Glomerular visceral epithelial cell (primary cell): Measurements from ENCODE around the gene COMP.
"Not testable (repeated sequence)": the region's sequence is repeated elsewhere in the genome, so short reads cannot be mapped to it uniquely, and the experiment has no call there.

Experiments
- DNase-seq: peaks from one replicate; pipeline ENCODE4 v3.0.0-alpha.2; 2016; ENCODE audit errors: extremely low spot score

COMP gene

GRCh38 chr19:18746401-18747325, 44.4 kb downstream of the COMP start:
- DNase-seq = no peak

- DNase-seq = no peak
Observed at GRCh38 chr19:18745931-18746330, 45.2 kb downstream of the COMP start.

- no peak for DNase-seq
Observed at GRCh38 chr19:18745012-18745735, 45.9 kb downstream of the COMP start.

- no peak for DNase-seq
Observed at GRCh38 chr19:18743784-18744418, 47.2 kb downstream of the COMP start.

GRCh38 chr19:18742838-18743783, 48.0 kb downstream of the COMP start:
- DNase-seq = no peak

GRCh38 chr19:18742324-18742723, 48.8 kb downstream of the COMP start:
- no peak for DNase-seq

- DNase-seq = no peak
Observed at GRCh38 chr19:18741124-18742121, 49.7 kb downstream of the COMP start.

- no peak for DNase-seq
Observed at GRCh38 chr19:18738961-18739690, 52.0 kb downstream of the COMP start.

- peak; percentile 60 for DNase-seq
Observed at GRCh38 chr19:18737954-18738351, 53.2 kb downstream of the COMP start.

- DNase-seq = no peak
Observed at GRCh38 chr19:18737337-18737953, 53.7 kb downstream of the COMP start.

- DNase-seq = no peak
Observed at GRCh38 chr19:18736415-18737336, 54.4 kb downstream of the COMP start.

- DNase-seq = no peak
Observed at GRCh38 chr19:18735752-18736151, 55.4 kb downstream of the COMP start.

GRCh38 chr19:18735324-18735723, 55.8 kb downstream of the COMP start:
- DNase-seq = no peak

GRCh38 chr19:18733762-18734332, 57.3 kb downstream of the COMP start:
- DNase-seq = not testable (repeated sequence)

GRCh38 chr19:18733196-18733647, 57.9 kb downstream of the COMP start:
- no peak for DNase-seq
